Fibroblast of the aortic adventitia (primary cell): Measurements from ENCODE around the gene IL15RA. TPM values are rescaled to one million over a fixed set of nuclear protein-coding genes. Genes with fewer than 3 reads are reported as not detected.

Experiments used
- DNase-seq: peaks from one replicate; pipeline ENCODE4 v3.0.0-alpha.2; 2010; ENCODE audit warnings: low read depth
- H3K4me3 ChIP-seq: 2 replicates; pipeline ENCODE4 v1.5.1; 2011; ENCODE audit warnings: low read depth, mild to moderate bottlenecking, control low read depth, low read length, moderate library complexity
- CTCF ChIP-seq: IDR thresholded peaks from 2 replicates; pipeline ENCODE4 v1.5.1; 2011; ENCODE audit warnings: mild to moderate bottlenecking, low read length, control low read depth, inconsistent platforms; ENCODE audit not compliant: insufficient read depth
- total RNA-seq: library from RNA; depleted of rRNA; stranded (reverse); fragments of >200 nt; gene quantifications from 2 replicates; pipeline ENCODE4 v1.2.3, GENCODE V29; 2012; ENCODE audit warnings: low replicate concordance

The IL15RA gene
- total RNA-seq, 1 donor = 5.7 TPM

- no peak for DNase-seq
- no peak for TF ChIP-seq CTCF
These were observed 42.5 kb upstream of the IL15RA start for GRCh38 chr10:6019796-6020195.

GRCh38 chr10:6019010-6019782 is 41.9 kb upstream of the IL15RA start:
- TF ChIP-seq CTCF = no peak
- DNase-seq = no peak
- H3K4me3 ChIP-seq = no peak overlapping the region

More at GRCh38 chr10:6019796-6020195, 42.5 kb upstream of the IL15RA start:
- H3K4me3 ChIP-seq = no peak overlapping the region

- no peak overlapping the region for H3K4me3 ChIP-seq
- TF ChIP-seq CTCF = no peak
- no peak for DNase-seq
These were observed 41.1 kb upstream of the IL15RA start for GRCh38 chr10:6018422-6018821.

GRCh38 chr10:6017781-6018354 is 40.5 kb upstream of the IL15RA start:
- DNase-seq = no peak
- no peak overlapping the region for H3K4me3 ChIP-seq
- TF ChIP-seq CTCF = no peak

- no peak overlapping the region for H3K4me3 ChIP-seq
- TF ChIP-seq CTCF = peak; percentile 79
- DNase-seq = peak; percentile 69
These were observed 37.0 kb upstream of the IL15RA start for GRCh38 chr10:6014241-6014761.

GRCh38 chr10:6013413-6014192 is 36.3 kb upstream of the IL15RA start:
- DNase-seq = no peak
- no peak overlapping the region for H3K4me3 ChIP-seq
- no peak for TF ChIP-seq CTCF
